GM21529 (cell line): ENCODE data around the gene TMEM179.
"Not testable (repeated sequence)": the region's sequence is repeated elsewhere in the genome, so short reads cannot be mapped to it uniquely, and the experiment has no call there.

Source experiments
- ATAC-seq: cut with Tn5 transposase; IDR thresholded peaks from one replicate; pipeline ENCODE4 v1.9.1; 2021; ENCODE audit not compliant: unreplicated experiment

The TMEM179 gene

DNA sequence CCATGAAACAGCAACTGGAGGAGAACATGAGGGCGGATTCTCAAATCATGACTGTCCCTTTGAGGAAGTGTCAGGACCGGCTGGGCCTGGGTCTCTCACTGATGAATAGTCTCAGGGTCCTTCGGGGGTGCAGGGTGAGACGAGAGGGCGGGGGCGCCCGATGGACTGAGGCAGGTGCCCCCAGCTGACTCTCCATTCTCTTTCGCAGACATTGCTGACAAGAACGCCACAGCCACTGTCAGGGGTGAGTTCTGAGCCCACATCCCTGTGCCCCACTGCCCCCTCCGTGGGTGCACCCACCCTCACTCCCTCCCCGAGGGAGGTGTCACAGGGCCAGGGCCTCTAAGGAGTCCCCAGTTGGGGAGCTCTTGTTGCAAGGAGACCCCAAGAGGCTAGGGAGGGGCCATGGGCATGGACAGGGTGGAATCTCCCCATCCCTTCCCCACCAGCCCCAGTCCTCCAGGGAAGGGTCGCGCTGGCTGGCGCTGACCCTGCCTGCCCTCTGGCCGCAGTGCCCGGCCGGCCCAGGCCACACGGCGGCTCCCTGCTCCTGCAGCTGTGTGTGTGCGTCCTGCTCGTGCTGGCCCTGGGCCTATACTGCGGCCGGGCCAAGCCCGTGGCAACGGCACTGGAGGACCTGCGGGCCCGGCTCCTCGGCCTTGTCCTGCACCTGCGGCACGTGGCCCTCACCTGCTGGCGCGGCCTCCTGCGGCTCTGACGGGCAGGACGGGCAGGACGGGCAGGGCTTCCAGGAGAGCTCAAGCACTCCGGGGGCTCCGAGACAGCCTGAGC is 16.3 kb downstream of the TMEM179 start:
- ATAC-seq: no peak

DNA sequence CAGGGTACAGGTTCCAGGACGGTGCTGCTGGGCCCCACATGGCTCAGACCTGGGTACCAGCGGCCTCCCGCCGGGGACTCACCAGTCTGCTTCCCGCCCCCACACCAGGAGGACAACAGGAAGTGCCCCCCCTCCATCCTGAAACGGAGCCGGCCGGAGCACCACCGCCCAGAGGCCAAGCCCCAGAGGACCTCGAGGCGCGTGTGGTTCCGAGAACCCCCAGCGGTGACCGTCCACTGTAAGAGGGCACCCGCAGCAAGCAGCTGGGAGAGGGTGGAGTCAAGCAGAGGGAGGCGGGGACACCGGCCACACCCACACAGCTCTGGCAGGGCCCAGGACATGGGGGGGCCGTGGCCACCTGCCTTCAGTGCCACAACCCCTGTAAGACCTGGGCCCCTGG is 16.9 kb downstream of the TMEM179 start:
- ATAC-seq: no peak

DNA sequence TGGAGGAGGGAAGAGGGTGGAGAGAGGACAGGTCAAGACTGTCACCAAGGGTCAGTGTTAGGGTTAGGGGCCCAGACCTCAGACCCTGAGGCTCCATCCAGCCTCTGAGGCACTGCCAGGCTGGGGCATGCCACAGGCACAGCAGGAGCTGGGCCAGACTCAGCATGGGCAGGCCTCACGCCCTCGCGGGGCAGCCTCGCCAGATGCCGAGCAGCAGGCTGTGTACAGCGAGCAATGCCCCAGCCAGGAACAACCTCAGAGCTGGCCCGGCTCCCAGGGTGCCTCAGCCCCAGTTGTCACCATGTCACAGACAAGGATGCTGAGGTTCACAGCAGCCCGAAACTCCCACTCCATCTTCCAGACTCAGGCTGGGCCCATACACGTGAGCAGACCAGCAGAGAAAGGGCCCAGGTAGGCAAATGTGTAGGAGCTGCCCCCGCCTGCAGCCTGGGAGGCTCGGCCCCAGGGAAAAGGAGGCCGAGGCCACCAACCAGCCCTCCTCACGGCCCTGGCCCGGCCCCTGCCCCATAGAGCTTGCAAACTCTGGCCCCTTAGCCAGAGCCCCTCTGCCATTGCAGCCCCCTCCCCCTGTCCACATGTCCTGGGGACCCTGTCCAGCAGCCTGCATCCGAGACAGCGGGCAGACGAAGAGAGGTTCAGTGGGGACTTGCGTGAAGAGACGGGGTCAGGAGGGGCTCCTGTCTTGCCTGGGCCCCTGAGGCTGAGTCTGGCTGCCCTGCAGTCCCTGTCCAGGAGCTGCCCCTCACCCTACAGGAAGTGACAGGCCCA is 17.5 kb downstream of the TMEM179 start:
- no peak for ATAC-seq

DNA sequence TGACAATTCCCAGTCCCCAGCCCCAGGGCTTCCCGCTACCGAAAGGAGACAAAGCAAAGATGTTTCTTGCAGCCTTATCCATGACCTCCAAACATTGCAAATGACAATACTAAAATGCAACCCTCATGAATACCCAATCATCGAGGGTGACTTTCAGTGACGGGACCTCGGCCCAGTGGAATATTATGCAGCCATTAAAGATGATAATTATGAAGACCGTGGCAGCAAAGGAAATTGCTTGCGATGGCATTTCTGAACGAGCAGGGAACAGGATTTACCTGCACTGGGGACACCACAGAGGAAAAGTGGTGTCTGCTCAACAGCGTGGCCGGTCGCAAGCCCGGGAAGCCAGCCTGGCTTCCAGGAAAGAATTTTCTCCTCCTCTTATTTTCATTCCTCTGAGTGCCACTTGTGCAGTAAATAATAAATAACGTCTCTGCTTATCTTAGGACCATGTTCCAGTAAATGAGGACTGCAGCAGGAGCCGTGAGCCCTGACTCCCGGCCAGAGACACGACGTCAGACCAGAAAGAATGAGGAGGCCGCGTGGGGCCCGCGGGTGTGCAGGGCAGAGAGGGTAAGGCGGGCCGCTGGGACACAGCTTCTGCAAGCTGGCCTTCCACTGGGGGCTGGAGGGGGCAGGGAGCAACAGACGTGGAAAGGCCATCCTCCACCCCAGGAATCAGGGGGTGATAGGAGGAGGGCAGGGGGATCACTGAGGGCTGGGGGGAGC is 18.4 kb downstream of the TMEM179 start:
- ATAC-seq: no peak

DNA sequence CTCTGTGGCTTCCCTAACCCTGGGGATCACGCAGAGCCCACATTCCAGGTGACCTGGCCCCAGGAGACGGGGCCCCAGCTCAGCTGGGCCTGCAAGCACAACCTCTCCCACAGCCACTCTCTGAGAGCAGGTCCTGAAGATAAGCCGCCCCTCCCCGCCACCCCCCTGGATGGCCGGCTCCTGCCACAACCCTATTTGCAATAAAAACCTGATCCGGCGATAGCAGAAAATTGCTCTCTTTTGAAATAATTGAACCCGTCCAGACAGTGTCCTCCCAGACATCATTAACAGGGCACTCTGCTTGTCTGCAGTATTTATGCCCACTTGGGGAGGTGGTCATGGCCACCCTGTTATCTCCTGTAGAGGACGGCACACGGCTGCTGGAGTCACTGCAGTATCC is 20.0 kb downstream of the TMEM179 start:
- ATAC-seq: no peak

DNA sequence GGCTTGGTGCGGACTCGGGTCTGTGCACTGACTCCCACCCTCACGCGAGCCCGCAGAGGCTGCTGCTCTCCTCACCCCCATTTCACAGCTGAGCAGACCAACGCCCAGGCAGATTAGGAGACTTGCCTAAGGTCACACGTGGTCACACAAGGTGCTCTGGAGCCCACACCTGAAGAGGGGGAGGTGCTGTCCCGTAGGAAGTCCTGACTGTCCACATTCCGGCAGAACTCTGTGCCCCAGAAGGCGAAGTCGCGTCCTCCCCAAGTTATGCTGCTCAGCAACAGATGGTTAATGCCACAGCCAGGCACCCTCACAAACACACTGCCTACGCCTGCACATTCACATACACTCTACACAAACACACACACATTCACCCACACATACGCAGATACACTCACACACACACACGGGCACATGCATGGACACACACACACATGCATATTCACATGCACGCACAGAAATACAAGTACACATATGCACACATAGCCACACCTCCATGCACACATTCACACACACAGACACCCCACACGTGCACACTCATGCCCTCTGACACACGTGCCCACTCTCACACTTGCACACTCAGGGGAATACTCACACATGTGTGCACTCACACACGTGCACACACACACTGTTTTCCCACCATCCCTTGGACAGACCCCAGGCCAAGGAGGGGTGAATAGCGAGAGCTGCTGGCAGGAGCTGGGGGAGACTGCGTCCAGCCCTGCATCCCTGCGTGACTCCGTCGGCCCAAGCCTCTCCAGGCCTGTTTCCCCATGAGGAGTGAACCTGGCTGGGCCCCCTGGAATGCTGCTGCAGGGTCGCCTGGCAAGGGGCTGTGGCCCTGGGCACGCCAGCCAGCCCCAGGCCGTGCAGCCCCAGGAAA is 20.9 kb downstream of the TMEM179 start:
- ATAC-seq: no peak

DNA sequence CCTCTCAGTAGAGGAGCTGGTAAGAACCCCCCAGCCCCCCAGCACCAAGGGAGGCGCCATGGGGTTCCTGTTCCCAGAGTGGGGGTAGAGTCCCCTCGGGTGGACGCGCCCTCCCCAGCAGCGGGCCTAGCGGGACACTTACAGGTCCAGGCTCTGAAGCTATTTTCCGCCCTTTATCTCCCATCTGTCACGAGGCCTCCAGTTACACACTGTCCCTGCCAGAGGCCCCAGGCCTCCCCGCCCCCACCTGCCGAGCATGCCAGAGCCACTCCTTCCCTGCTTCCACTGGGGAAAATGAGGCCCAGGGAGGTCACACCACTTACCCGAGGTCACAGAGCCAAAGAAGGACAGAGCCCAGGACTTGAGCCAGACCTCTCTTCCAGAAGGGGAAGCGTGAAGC is 21.9 kb downstream of the TMEM179 start:
- no peak for ATAC-seq

DNA sequence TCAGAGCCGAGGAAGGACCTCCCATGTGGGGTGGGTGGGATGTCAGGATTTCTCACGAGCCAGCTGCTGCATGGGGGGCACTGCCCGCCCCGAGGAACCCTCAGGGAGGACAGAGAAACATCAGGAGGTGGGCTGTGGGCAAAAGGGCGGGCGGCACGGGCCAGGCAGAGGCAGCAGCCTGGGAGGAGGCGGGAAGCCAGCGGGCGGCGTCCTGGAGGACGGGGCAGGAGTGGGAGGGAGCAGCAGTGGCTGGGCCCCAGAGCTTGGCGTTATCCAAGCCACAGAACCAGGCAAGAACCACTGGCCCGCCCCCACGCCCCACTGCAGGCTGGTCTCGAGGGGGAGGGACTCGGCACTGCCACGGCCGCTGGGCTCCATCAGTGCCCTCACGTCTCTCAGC is 22.6 kb downstream of the TMEM179 start:
- no peak for ATAC-seq

DNA sequence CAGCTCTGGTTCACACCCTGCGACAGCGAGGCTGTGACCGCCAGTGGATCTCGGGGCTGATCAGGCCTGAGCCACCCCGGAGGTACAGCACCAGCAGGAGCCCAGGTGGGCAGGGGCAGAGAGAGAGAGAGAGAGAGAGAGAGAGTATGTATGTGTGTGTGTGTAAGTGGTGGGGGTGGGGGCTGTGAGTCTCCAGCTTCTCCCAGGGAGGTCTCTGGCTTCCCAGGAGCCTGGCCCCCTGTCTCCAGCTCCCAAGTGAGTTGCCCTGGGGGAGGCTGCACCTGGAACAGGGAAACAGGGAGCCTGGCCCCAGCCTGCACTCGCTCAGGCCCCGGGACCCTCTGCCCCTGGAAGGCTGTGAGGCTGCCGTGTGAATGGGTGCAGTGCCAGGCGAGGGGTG is 23.1 kb downstream of the TMEM179 start:
- no peak for ATAC-seq

DNA sequence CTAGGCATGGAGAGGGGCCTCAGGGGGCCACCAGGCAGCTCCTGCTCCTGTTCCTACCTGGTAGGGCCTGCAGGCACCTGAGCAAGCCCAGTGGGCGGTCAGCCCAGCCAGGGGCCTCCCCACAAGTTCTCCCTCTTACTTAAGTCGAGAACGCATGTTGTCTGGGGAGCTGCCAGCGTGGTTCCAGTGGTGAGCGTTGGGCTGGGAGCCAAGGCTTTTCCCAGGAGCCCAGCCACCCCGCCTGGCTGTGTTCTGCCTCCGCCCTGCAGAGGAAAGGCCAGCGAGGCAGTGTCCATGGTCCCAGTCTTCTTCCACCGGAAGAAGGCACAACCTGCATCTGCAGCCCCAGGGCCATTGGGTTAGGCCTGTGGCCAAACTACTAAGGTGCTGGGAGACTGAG is 23.6 kb downstream of the TMEM179 start:
- ATAC-seq: no peak

DNA sequence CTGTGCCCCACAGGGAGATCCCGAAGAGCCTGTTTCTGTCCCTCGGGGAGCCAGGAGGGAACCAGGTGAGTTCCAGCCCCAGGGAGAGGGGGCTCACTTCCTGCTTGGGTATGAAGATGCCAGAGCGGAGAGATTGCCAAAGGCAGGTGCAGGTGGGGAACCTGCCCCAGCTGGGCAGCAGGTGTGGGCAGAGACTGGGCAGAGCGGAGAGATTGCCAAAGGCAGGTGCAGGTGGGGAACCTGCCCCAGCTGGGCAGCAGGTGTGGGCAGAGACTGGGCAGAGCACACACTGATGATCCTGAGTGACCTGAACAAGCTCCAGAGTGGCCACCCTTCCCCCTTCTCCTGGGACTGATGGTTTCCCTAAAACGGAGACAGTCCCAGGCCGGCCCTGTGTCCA is 24.6 kb downstream of the TMEM179 start:
- not testable (repeated sequence) for ATAC-seq

DNA sequence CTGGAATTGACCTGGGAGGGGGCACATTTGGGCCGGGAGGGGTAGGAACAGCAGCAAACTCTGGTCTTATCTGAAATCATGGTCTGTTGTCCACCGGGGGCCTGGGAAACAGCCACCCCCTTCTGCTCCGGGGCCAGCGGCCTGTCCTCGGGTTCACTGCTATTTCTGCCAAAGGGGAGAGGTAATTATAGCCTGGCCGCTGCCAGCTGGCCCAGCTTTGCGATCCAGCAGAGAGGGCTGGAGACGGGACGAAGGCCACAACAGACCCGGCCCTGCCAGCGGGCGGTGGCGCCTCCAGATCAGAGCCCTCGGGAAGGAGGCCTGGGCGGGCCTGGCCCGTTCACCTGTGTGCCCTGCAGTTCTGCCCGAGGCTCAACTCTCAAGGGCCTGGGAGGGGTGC is 25.1 kb downstream of the TMEM179 start, which contains the start of gene C14orf180:
Gene C14orf180, plus strand, starts transcription at position 258 of the 400 bp plus-strand sequence. CDS start 6,667 bp downstream, outside the sequence.
- no peak for ATAC-seq

DNA sequence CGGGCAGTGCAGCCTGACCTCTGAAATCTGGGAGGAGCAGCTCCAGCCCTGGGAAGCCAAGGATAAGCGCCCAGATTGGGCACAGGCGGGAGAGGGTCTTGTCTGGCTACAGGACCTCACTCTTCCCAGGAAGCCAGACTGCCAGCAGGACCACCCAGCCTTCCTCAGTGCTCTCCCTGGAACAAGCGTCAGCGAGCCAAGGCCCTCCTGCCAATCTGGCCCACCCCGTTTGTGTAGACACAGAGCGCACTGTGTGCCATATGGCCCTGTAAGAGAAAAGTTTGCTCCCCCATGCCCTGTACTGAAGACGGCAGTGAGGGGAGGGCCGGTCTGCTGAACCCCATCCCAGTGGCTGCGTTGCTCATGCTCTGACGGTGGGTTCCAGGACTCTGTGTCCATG is 26.3 kb downstream of the TMEM179 start:
- ATAC-seq: no peak

DNA sequence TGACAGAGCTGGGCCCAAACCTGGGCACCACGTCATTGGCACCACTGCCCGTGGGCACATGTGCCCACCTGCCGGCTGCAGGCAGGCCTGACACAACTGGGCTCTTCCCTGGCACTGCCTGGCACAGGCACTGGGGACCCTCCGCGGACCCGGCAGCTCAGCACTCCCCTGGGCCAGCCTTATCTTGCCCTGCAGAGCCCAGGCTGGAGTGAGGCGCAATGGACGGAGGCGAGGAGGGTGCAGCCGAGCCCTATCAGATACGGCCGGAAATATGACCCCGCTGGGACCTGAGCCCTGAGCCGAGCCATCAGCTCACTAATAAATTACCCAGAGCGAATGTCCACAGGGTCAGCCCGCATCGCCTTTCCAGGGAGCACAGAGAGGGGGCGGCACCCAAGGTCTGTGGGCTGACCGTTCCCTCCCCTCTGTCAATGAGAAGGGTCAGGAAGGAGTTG is 26.7 kb downstream of the TMEM179 start:
- no peak for ATAC-seq

DNA sequence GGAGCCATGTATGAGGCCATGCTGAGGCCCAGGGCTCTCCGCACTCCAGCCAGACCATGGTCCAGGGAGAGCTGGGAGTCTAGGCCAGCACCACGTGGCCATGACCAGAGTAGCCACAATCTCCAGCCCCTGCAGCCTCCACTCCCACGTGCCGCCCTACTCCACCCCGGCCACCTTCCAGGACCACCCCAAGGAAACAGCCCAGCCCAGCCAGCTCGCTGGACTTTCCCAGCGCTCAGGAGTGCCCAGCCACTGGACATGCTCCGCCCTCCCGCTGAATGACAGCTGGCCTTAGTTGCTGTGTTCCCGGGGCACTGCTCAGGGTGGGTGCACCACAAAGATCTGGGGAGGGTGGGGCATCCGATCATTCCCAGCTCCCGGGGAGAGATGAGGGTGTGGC is 27.1 kb downstream of the TMEM179 start:
- no peak for ATAC-seq

DNA sequence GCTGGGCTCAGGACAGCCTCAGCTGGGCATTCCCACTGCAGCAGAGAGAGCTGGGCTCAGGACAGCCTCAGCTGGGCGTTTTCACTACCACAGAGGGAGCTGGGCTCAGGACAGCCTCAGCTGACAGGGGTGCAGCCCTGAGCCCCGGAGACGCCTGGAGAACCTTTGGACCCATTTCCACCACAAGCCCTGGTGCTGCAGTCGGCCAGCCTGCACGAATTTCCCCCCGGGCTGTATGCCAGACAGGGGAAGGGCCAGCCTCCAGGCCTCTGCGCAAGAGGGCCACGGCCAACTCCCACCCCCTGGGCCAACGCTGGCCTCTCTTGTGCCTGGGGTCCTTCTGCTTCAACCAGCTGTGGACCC is 27.6 kb downstream of the TMEM179 start:
- ATAC-seq: no peak

DNA sequence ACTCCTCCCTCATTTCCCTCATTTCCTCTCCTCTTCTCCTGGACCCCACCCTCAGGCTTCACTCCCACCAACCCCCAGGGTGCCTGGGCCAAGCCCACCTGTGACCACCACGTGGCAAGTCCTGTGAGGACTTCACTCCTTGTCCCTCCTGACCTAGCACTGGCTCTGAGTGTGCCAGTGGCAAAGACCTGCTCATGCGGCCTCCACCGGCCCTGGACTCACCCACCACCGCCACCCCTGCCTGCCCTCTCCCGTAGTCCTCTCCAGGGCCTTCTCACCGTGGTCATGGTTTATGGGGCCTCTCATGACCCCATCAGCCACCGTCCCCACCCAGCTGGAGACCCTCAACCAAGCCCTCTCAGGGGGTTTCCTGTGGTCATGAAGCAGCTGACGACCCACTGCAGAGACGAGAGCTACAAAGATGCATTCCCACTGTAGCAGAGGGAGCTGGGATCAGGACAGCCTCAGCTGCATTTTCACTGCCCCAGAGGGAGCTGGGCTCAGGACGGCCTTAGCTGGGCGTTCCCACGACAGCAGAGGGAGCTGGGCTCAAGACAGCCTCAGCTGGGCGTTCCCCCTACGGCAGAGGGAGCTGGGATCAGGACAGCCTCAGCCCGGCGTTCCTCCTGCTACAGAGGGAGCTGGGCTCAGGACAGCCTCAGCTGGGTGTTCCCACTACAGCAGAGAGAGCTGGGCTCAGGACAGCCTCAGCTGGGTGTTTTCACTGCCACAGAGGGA is 28.2 kb downstream of the TMEM179 start:
- no peak for ATAC-seq

DNA sequence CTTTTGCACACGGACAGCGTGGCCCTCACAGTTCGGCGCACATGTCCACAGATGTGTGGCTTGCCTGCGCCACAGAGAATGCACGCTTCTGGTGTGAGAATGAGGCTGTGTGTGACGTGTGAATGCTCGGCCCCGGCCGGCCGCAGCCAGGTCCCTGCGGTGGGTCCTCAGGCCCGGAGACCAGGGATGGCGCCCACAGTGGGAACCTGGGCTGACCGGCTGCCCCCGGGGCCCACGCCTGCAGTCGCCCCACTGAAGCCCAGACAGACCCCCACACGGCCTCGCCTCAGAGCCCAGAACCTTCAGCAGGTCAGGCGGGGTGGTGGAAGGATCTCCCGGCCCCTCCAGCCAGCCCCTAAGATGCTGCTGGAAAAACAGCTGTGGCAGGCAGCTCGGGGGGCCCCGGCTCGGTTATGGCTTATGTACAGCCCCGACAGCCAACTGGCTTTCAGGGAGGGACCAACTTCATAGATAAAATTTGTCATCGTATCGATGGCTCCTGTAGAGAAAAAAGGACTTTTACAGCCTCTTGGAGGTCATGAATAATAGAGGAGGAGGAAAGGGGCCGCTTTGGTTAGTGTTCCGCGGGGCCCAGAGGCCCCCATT is 29.5 kb downstream of the TMEM179 start:
- ATAC-seq: no peak

DNA sequence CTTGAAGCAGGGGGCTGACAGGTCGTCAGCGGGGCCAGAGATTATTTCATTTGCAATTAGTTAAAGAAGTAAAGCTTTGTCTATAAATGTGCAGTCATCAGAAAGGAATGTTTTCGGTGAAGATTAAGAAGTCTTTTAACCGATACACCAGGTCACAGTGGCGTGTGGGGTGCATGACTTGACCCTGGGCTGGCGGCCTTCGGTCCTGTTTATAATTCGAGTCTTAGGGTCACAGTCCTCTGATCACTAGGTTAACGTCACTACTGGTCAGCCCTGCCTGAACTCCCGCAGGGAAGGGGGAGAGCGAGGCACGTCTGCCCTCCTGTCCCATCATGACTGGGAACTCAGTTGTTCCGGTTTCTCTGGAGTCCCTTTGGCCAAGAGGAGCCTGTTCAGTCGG is 30.0 kb downstream of the TMEM179 start:
- no peak for ATAC-seq

DNA sequence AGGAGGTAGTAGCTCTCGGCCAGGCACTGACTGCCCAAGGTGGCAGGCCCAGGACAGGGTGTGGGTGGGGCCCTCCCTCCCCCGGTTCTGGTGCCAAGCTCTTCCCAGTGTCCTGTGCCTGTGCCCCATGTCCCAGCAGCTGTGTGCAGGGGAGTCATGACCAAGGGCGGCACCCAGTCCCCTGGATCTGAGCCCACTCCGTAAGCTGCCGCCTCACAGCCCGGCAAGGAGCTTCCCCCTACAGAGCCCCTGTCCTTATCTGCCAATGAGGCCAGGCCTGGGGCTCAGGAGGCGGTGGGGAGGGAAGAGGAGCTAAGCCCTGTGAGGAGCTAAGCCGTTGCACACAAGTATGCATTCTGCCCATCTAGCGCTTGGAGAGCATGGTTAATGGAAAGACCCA is 30.6 kb downstream of the TMEM179 start:
- no peak for ATAC-seq
